ENCODE data around the gene FBXO36. TPM values are rescaled to one million over a fixed set of nuclear protein-coding genes. Genes with fewer than 3 reads are reported as not detected.

The FBXO36 gene
- total RNA-seq, 1 donor from 2014 or later: 3.5 TPM

- TF ChIP-seq CTCF (IDR thresholded peaks at IDR 0.05; ENCODE audit: insufficient read depth, low read length, poor library complexity, severe bottlenecking): no peak
- no peak overlapping the region for H3K4me3 ChIP-seq (ENCODE audit: low read depth, low read length)
- no peaks in the 10 kb centered on the region for H3K27me3 ChIP-seq (ENCODE audit: control insufficient read depth, insufficient read depth, low read length)
- no peaks in the 10 kb centered on the region for H3K36me3 ChIP-seq (ENCODE audit: control insufficient read depth, insufficient read depth, low read length)
- no peak for DNase-seq (ENCODE audit: low read depth)
Measured at GRCh38 chr2:230050136-230050535, 127.8 kb downstream of the FBXO36 start.

GRCh38 chr2:230052299-230052698, 130.0 kb downstream of the FBXO36 start:
- no peak for TF ChIP-seq CTCF (IDR thresholded peaks at IDR 0.05; ENCODE audit: insufficient read depth, low read length, poor library complexity, severe bottlenecking)

GRCh38 chr2:230053753-230054478, 131.6 kb downstream of the FBXO36 start:
- TF ChIP-seq CTCF (IDR thresholded peaks at IDR 0.05; ENCODE audit: insufficient read depth, low read length, poor library complexity, severe bottlenecking): no peak
- H3K36me3 ChIP-seq (ENCODE audit: control insufficient read depth, insufficient read depth, low read length): no peaks in the 10 kb centered on the region
- no peaks in the 10 kb centered on the region for H3K27me3 ChIP-seq (ENCODE audit: control insufficient read depth, insufficient read depth, low read length)
- DNase-seq (ENCODE audit: low read depth): peak; percentile 44
- no peak overlapping the region for H3K4me3 ChIP-seq (ENCODE audit: low read depth, low read length)

More at GRCh38 chr2:230052299-230052698, 130.0 kb downstream of the FBXO36 start:
- no peak for DNase-seq (ENCODE audit: low read depth)
- Histone ChIP-seq H3K27me3 (ENCODE audit: control insufficient read depth, insufficient read depth, low read length) (no peaks in the 10 kb centered on the region), H3K4me3 (ENCODE audit: low read depth, low read length) (no peak overlapping the region), H3K36me3 (ENCODE audit: control insufficient read depth, insufficient read depth, low read length) (no peaks in the 10 kb centered on the region)

- Histone ChIP-seq H3K4me3 (ENCODE audit: low read depth, low read length) (no peak overlapping the region), H3K27me3 (ENCODE audit: control insufficient read depth, insufficient read depth, low read length) (no peaks in the 10 kb centered on the region), H3K36me3 (ENCODE audit: control insufficient read depth, insufficient read depth, low read length) (no peaks in the 10 kb centered on the region)
- TF ChIP-seq CTCF (IDR thresholded peaks at IDR 0.05; ENCODE audit: insufficient read depth, low read length, poor library complexity, severe bottlenecking): no peak
- no peak for DNase-seq (ENCODE audit: low read depth)
Measured at GRCh38 chr2:230060672-230061293, 138.5 kb downstream of the FBXO36 start.

Other genes starting within 250 kb of the FBXO36 start
- gene DNER, start 207.9 kb upstream of the FBXO36 start, total RNA-seq: 4.4 and 5.5 TPM in 2 replicates
- gene TRIP12, start 494 bp upstream of the FBXO36 start, total RNA-seq: 109 and 119 TPM in 2 replicates
- gene SLC16A14, start 146.4 kb downstream of the FBXO36 start, total RNA-seq: 2.0 and 2.8 TPM in 2 replicates

Data from kidney epithelial cell (primary cell).